SKM-1 (cell line): Measurements from ENCODE around the gene PCDHAC1.

Experiments
- DNase-seq: peaks from one replicate; lab custom pipeline; 2025; ENCODE audit not compliant: unreplicated experiment; lab: John Stamatoyannopoulos, UW

The PCDHAC1 gene

GRCh38 chr5:140967226-140967893 lies 41.3 kb downstream of the PCDHAC1 start:
- no peak for DNase-seq

GRCh38 chr5:140969880-140970279 lies 43.8 kb downstream of the PCDHAC1 start:
- no peak for DNase-seq

DNA sequence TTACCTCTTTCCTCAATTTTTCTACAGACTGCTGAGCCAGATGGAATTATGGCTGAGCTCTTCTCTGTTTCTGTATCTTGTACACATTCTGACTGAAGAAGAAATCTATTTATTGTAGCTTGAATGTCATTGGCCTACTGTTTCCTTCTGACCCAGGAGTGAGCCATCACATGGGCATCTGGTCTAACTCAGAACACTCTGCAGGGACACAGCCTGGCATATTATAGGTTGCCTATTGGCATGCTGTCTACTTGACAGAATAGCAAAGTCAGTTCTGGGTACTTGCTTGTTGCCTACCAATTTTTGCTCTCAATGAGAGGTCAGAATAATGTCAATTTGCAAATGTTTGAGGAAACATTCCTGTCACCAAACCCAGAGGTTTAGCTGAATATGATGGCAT lies 47.5 kb downstream of the PCDHAC1 start:
- no peak for DNase-seq

- DNase-seq: no peak
These were observed 50.9 kb downstream of the PCDHAC1 start for GRCh38 chr5:140977003-140977402.

- DNase-seq: no peak
These were observed 52.2 kb downstream of the PCDHAC1 start for GRCh38 chr5:140978260-140978659.

- DNase-seq: no peak
These were observed 52.9 kb downstream of the PCDHAC1 start for GRCh38 chr5:140978983-140979382.
